Liver (tissue), 10 donors: ENCODE measurements around the gene NCAM1. TPM values are rescaled to one million over a fixed set of nuclear protein-coding genes. Genes with fewer than 3 reads are reported as not detected.

ENCODE experiments used
- DNase-seq: peaks from one replicate; pipeline ENCODE4 v3.0.0-alpha.2; 2017; ENCODE audit warnings: low spot score
- H3K27ac ChIP-seq, 2 donors: one replicate each; pipeline ENCODE4 v1.7.0; 2013; ENCODE audit warnings: inconsistent platforms in 2 of 2, low read length in 2 of 2, control low read depth in 1 of 2, low read depth in 1 of 2, mild to moderate bottlenecking in 1 of 2
- H3K27me3 ChIP-seq, 4 donors: one replicate each; pipeline versions ENCODE4 v1.6.1 to v1.7.0; 2013; ENCODE audit warnings: low read length in 3 of 4, inconsistent platforms in 1 of 4, mild to moderate bottlenecking in 1 of 4, moderate library complexity in 1 of 4; ENCODE audit not compliant: control insufficient read depth in 4 of 4, insufficient read depth in 4 of 4
- H3K36me3 ChIP-seq, 4 donors: one replicate each; pipeline versions ENCODE4 v1.6.1 to v1.7.0; 2013; ENCODE audit warnings: low read length in 3 of 4, mild to moderate bottlenecking in 3 of 4, low read depth in 1 of 4, moderate library complexity in 1 of 4; ENCODE audit not compliant: control insufficient read depth in 4 of 4, insufficient read depth in 3 of 4
- H3K4me1 ChIP-seq, 4 donors: one replicate each; pipeline versions ENCODE4 v1.6.1 to v1.7.0; 2013; ENCODE audit warnings: low read length in 3 of 4, mild to moderate bottlenecking in 3 of 4, moderate library complexity in 1 of 4; ENCODE audit not compliant: control insufficient read depth in 4 of 4, insufficient read depth in 4 of 4
- H3K4me3 ChIP-seq, 3 donors: one replicate each; pipeline versions ENCODE4 v1.6.1 to v1.7.0; 2013; ENCODE audit warnings: low read length in 3 of 3, control low read depth in 1 of 3, low read depth in 1 of 3, mild to moderate bottlenecking in 1 of 3
- H3K9ac ChIP-seq, 2 donors: one replicate each; pipeline ENCODE4 v1.7.0; 2013; ENCODE audit warnings: low read length in 2 of 2, mild to moderate bottlenecking in 2 of 2, moderate library complexity in 2 of 2, control low read depth in 1 of 2, low read depth in 1 of 2
- H3K9me3 ChIP-seq, 4 donors: one replicate each; pipeline versions ENCODE4 v1.6.1 to v1.7.0; 2013; ENCODE audit warnings: low read length in 3 of 4; ENCODE audit not compliant: control insufficient read depth in 4 of 4
- FOXA2 ChIP-seq: IDR thresholded peaks from 2 replicates; pipeline ENCODE4 v1.6.1; 2016; ENCODE audit warnings: antibody characterized with exemption
- GABPA ChIP-seq, 2 donors: IDR thresholded peaks in 1 of 2; conservative IDR thresholded peaks in 1 of 2; 2 replicates each; pipeline ENCODE4 v1.6.1; 2016; ENCODE audit warnings: antibody characterized with exemption in 2 of 2, mild to moderate bottlenecking in 1 of 2, moderate library complexity in 1 of 2
- NR2F2 ChIP-seq: IDR thresholded peaks from 2 replicates; pipeline ENCODE4 v1.6.1; 2016; ENCODE audit warnings: antibody characterized with exemption
- WGBS: extraction: QIAGEN DNeasy Blood & Tissue Kit; methylation state at CpG from one replicate; pipeline ENCODE4 v1.1.7; 2013; 5-methylcytosine and 5-hydroxymethylcytosine counted together
- polyA plus RNA-seq, 2 donors: library from polyadenylated mRNA; stranded (reverse) in 1 of 2; unstranded in 1 of 2; fragments of 200-250 nt in 1 of 2; fragments of >200 nt in 1 of 2; fragmentation: Nextera tagmentation in 1 of 2; extraction: Ambion mirVana in 1 of 2; gene quantifications; one replicate each; pipeline versions ENCODE4 v1.2.1 to v1.2.3, GENCODE V29; 2013 to 2015
- small RNA-seq: library from RNA; depleted of rRNA; stranded (forward); fragments of <200 nt; gene quantifications from one replicate; pipeline ENCODE3, GENCODE V24; 2014
- total RNA-seq, 2 donors: library from RNA; depleted of rRNA; stranded (reverse); fragments of >200 nt; gene quantifications; one replicate each; pipeline ENCODE4 v1.2.3, GENCODE V29; 2014
- TF ChIP-seq, protein P1 (sequence below): IDR thresholded peaks from 2 replicates; pipeline ENCODE4 v1.6.1; 2016; ENCODE audit warnings: antibody characterized with exemption
- TF ChIP-seq, protein P2 (sequence below): IDR thresholded peaks from 2 replicates; pipeline ENCODE4 v1.6.1; 2016; ENCODE audit warnings: antibody characterized with exemption
- TF ChIP-seq, protein P3 (sequence below): fragments of 150-350 bp; IDR thresholded peaks from 2 replicates; pipeline ENCODE4 v1.5.1; 2017; ENCODE audit warnings: improper control_type of control experiment, low read depth, low read length; ENCODE audit not compliant: missing input control
- TF ChIP-seq, protein P4 (sequence below): IDR thresholded peaks from 2 replicates; pipeline ENCODE4 v1.6.1; 2016; ENCODE audit warnings: antibody characterized with exemption
- donor health status: healthy.
- donor health status: healthy.
- donor health status: healthy.
- donor health status: healthy.
- donor health status: healthy.

The NCAM1 gene
- total and polyA plus RNA-seq, 4 donors = 0.65 to 2.1 (median 0.88) TPM

DNA sequence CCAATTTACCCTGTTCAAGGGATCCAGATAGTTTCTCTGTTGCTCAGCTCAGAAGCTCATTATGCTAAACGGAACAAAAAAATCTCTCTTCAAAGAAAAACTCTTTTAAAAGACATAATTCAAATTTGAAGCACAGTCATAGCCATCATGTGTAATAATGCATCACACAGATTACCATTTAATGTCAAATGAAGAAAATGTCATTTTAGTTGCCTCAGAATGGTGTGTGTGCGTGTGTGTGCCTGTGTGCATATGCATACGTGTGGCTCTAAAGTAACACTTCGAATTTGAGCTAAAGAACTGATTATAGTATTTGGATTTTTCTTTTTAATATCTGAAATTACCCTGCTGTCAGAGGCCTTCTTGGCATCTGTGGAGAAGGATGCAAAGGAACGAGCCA lies 363.0 kb downstream of the NCAM1 start:
- Histone ChIP-seq H3K9ac (no peak overlapping the region), H3K4me1 (no peaks in the 10 kb centered on the region), H3K27ac (no peak overlapping the region), H3K4me3 (no peak overlapping the region), H3K9me3 (no peaks in the 10 kb centered on the region), H3K36me3 (peaks cover 0 to 18% (median 13%) of the 10 kb centered on the region in 4 donors), H3K27me3 (no peaks in the 10 kb centered on the region)
- DNase-seq = no peak
- WGBS = 96% methylated on average over 5 of the region's 5 CpGs
- TF ChIP-seq, protein P1, sequence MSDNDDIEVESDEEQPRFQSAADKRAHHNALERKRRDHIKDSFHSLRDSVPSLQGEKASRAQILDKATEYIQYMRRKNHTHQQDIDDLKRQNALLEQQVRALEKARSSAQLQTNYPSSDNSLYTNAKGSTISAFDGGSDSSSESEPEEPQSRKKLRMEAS = no peak
- TF ChIP-seq FOXA2 = no peak
- TF ChIP-seq NR2F2 = no peak
- TF ChIP-seq, protein P2, sequence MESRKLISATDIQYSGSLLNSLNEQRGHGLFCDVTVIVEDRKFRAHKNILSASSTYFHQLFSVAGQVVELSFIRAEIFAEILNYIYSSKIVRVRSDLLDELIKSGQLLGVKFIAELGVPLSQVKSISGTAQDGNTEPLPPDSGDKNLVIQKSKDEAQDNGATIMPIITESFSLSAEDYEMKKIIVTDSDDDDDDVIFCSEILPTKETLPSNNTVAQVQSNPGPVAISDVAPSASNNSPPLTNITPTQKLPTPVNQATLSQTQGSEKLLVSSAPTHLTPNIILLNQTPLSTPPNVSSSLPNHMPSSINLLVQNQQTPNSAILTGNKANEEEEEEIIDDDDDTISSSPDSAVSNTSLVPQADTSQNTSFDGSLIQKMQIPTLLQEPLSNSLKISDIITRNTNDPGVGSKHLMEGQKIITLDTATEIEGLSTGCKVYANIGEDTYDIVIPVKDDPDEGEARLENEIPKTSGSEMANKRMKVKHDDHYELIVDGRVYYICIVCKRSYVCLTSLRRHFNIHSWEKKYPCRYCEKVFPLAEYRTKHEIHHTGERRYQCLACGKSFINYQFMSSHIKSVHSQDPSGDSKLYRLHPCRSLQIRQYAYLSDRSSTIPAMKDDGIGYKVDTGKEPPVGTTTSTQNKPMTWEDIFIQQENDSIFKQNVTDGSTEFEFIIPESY = no peak
- no peak for TF ChIP-seq GABPA (IDR thresholded peaks at IDR 0.05 in 1 of 2, conservative IDR thresholded peaks at IDR 0.05 in 1 of 2)
- TF ChIP-seq, protein P3, sequence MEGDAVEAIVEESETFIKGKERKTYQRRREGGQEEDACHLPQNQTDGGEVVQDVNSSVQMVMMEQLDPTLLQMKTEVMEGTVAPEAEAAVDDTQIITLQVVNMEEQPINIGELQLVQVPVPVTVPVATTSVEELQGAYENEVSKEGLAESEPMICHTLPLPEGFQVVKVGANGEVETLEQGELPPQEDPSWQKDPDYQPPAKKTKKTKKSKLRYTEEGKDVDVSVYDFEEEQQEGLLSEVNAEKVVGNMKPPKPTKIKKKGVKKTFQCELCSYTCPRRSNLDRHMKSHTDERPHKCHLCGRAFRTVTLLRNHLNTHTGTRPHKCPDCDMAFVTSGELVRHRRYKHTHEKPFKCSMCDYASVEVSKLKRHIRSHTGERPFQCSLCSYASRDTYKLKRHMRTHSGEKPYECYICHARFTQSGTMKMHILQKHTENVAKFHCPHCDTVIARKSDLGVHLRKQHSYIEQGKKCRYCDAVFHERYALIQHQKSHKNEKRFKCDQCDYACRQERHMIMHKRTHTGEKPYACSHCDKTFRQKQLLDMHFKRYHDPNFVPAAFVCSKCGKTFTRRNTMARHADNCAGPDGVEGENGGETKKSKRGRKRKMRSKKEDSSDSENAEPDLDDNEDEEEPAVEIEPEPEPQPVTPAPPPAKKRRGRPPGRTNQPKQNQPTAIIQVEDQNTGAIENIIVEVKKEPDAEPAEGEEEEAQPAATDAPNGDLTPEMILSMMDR = no peak
- TF ChIP-seq, protein P4, sequence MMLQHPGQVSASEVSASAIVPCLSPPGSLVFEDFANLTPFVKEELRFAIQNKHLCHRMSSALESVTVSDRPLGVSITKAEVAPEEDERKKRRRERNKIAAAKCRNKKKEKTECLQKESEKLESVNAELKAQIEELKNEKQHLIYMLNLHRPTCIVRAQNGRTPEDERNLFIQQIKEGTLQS = no peak

Small RNA genes lying within 50 kb of the gene (small RNA-seq; reads per million reads assigned to genes)
- not detected for gene RNU7-187P
